OCI-LY1 (cell line): ENCODE data around the gene NUP50.

Source experiments
- H2AFZ ChIP-seq: fragments of 200-600 bp; sonication (generic), shearing (Covaris generic); 2 replicates; pipeline ENCODE4 v1.6.0; 2014; ENCODE audit warnings: antibody characterized with exemption, mild to moderate bottlenecking, low read length
- H3F3A ChIP-seq: fragments of 200-600 bp; sonication (generic), shearing (Covaris generic); 2 replicates; pipeline ENCODE4 v1.6.0; 2014; ENCODE audit warnings: mild to moderate bottlenecking, antibody characterized with exemption, low read length, moderate library complexity; ENCODE audit not compliant: insufficient read depth
- H3K27ac ChIP-seq: fragments of 200-600 bp; sonication (generic); 2 replicates; pipeline ENCODE4 v1.5.1; 2014; ENCODE audit warnings: low read length, mixed run types, mild to moderate bottlenecking, low read depth; ENCODE audit not compliant: poor library complexity, severe bottlenecking
- H3K27me3 ChIP-seq: fragments of 200-600 bp; sonication (generic); 2 replicates; pipeline ENCODE4 v1.6.0; 2014; ENCODE audit warnings: antibody characterized with exemption, mild to moderate bottlenecking, low read length, moderate library complexity; ENCODE audit not compliant: insufficient read depth
- H3K36me3 ChIP-seq: fragments of 200-600 bp; sonication (generic); 2 replicates; pipeline ENCODE4 v1.6.1; 2014; ENCODE audit warnings: mild to moderate bottlenecking, antibody characterized with exemption, low read length, moderate library complexity, mixed read lengths; ENCODE audit not compliant: insufficient read depth
- H3K4me1 ChIP-seq: fragments of 200-600 bp; sonication (generic); 2 replicates; pipeline ENCODE4 v1.5.1; 2014; ENCODE audit warnings: mild to moderate bottlenecking, low read length, moderate library complexity; ENCODE audit not compliant: insufficient read depth, severe bottlenecking
- H3K4me2 ChIP-seq: fragments of 200-600 bp; sonication (generic), shearing (Covaris generic); 2 replicates; pipeline ENCODE4 v1.6.1; 2014; ENCODE audit warnings: low read length
- H3K4me3 ChIP-seq: fragments of 200-600 bp; sonication (generic); 2 replicates; pipeline ENCODE4 v1.5.1; 2014; ENCODE audit warnings: low read length, low read depth, mild to moderate bottlenecking, mixed read lengths; ENCODE audit not compliant: poor library complexity, severe bottlenecking
- H3K79me2 ChIP-seq: fragments of 200-600 bp; shearing (Covaris generic); 2 replicates; pipeline ENCODE4 v1.6.1; 2016; ENCODE audit warnings: mixed run types, low read length, mixed read lengths; ENCODE audit not compliant: insufficient read depth
- H3K9ac ChIP-seq: fragments of 200-600 bp; sonication (generic), shearing (Covaris generic); 2 replicates; pipeline ENCODE4 v1.6.1; 2014; ENCODE audit warnings: mild to moderate bottlenecking, low read length, mixed read lengths
- H3K9me2 ChIP-seq: fragments of 200-600 bp; sonication (generic), shearing (Covaris generic); 2 replicates; pipeline ENCODE4 v1.6.1; 2014; ENCODE audit warnings: low read depth, mild to moderate bottlenecking, low read length, mixed read lengths
- H3K9me3 ChIP-seq: fragments of 200-600 bp; shearing (Covaris generic); 2 replicates; pipeline ENCODE4 v1.6.1; 2014; ENCODE audit warnings: low read length, mixed read lengths
- H4K20me1 ChIP-seq: fragments of 200-600 bp; sonication (generic), shearing (Covaris generic); 2 replicates; pipeline ENCODE4 v1.6.0; 2016; ENCODE audit warnings: mild to moderate bottlenecking, low read length; ENCODE audit not compliant: insufficient read depth
- EZH2 ChIP-seq: fragments of 200-600 bp; sonication (generic), shearing (Covaris generic); IDR thresholded peaks from 2 replicates; pipeline ENCODE4 v1.8.0; 2017; ENCODE audit warnings: borderline replicate concordance, mixed run types, mild to moderate bottlenecking, antibody characterized with exemption, low read length, moderate library complexity, mixed read lengths
- TF ChIP-seq, protein P1 (sequence below): fragments of 200-600 bp; sonication (generic), shearing (Covaris generic); IDR thresholded peaks from 2 replicates; pipeline ENCODE4 v1.5.1; 2017; ENCODE audit warnings: mild to moderate bottlenecking, antibody characterized with exemption, low read length, moderate library complexity, mixed read lengths

NUP50 gene

DNA sequence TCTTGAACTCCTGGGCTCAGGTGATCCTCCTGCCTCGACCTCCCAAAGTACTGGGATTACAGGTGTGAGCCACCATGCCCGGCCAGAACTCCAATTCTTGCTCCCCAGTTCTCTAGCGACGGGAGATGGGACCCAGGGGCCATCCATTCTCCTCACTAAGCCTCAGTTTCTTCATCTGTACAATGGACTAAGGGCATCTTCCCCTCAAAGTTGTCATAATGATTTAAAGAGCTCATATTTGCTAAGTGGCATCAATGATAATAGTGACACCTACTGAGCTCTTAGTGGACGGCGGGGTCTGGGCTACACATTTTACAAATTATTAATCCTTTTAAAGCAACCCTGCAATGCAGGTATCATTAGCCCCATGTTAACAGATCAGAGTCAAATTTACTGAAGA is 42.5 kb downstream of the NUP50 start:
- Histone ChIP-seq H3K36me3 (no peaks in the 10 kb centered on the region), H2AFZ (no peak overlapping the region), H3K4me1 (no peaks in the 10 kb centered on the region), H3F3A (no peaks in the 10 kb centered on the region), H3K4me2 (no peak overlapping the region), H4K20me1 (no peaks in the 10 kb centered on the region), H3K9ac (no peak overlapping the region), H3K27ac (no peak overlapping the region), H3K4me3 (no peak overlapping the region), H3K27me3 (no peaks in the 10 kb centered on the region), H3K9me2 (no peaks in the 10 kb centered on the region), H3K79me2 (no peaks in the 10 kb centered on the region), H3K9me3 (no peaks in the 10 kb centered on the region)
- no peak for TF ChIP-seq EZH2
- TF ChIP-seq, protein P1, sequence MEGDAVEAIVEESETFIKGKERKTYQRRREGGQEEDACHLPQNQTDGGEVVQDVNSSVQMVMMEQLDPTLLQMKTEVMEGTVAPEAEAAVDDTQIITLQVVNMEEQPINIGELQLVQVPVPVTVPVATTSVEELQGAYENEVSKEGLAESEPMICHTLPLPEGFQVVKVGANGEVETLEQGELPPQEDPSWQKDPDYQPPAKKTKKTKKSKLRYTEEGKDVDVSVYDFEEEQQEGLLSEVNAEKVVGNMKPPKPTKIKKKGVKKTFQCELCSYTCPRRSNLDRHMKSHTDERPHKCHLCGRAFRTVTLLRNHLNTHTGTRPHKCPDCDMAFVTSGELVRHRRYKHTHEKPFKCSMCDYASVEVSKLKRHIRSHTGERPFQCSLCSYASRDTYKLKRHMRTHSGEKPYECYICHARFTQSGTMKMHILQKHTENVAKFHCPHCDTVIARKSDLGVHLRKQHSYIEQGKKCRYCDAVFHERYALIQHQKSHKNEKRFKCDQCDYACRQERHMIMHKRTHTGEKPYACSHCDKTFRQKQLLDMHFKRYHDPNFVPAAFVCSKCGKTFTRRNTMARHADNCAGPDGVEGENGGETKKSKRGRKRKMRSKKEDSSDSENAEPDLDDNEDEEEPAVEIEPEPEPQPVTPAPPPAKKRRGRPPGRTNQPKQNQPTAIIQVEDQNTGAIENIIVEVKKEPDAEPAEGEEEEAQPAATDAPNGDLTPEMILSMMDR = no peak

DNA sequence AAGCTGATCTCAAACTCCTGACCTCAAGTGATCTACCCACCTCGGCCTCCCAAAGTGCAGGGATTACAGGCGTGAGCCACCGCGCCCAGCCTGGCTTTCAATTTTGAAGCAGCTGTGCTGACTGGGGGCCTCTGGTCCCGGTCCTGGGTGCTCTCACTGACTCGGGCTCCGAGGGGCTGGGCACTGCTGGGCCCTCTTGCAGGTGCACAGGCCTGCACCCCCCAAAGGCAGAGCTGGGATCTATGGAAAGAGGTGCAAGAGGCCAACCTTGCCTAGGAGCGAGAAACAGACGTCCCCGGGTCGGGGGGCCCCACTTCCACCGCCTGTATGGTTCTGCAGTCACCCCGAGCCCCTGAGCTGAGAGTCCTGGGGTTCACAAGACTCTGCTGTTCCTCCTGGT is 43.8 kb downstream of the NUP50 start:
- H3K9me3 ChIP-seq = no peaks in the 10 kb centered on the region
- H2AFZ ChIP-seq = no peak overlapping the region
- no peaks in the 10 kb centered on the region for H3F3A ChIP-seq
- H3K27me3 ChIP-seq = no peaks in the 10 kb centered on the region
- TF ChIP-seq EZH2 = no peak
- H3K27ac ChIP-seq = no peak overlapping the region
- no peaks in the 10 kb centered on the region for H4K20me1 ChIP-seq
- no peak overlapping the region for H3K4me2 ChIP-seq
- H3K36me3 ChIP-seq = no peaks in the 10 kb centered on the region
- H3K4me1 ChIP-seq = no peaks in the 10 kb centered on the region
- no peak overlapping the region for H3K9ac ChIP-seq
- H3K4me3 ChIP-seq = no peak overlapping the region
- no peaks in the 10 kb centered on the region for H3K9me2 ChIP-seq
- no peaks in the 10 kb centered on the region for H3K79me2 ChIP-seq

DNA sequence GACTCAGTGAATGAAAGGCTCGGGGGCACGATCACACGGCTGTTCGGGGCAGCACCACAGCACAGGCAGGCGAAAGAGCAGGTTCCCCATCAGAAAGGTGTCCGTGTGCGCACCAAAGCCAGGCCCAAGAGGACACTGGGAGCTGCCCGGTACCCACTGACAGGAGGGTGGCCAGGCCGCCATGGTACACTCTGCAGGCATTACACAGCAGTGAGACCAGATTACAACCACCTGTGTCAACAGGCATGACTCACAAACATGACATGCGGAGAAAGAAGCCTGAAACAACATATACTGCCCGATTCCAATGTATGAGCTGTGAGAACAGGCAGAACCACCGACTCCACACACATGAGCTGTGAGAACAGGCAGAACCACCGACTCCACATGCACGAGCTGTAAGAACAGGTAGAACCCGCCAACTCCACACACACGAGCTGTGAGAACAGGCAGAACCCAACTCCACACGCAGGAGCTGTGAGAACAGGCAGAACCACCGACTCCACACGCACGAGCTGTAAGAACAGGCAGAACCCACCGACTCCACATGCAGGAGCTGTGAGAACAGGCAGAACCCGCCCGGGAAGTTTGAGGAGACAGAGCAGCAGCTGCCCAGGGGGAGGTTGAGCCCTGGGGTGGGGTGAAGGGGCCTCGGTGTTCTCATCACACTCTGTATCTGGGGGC is 44.4 kb downstream of the NUP50 start:
- Histone ChIP-seq H3K9me2 (no peaks in the 10 kb centered on the region), H3K9me3 (no peaks in the 10 kb centered on the region), H3K4me2 (no peak overlapping the region), H3K9ac (no peak overlapping the region), H3F3A (no peaks in the 10 kb centered on the region), H3K79me2 (no peaks in the 10 kb centered on the region), H3K4me1 (no peaks in the 10 kb centered on the region), H3K4me3 (no peak overlapping the region), H2AFZ (no peak overlapping the region), H3K27me3 (no peaks in the 10 kb centered on the region; the same call in 1 of the 2 replicates), H4K20me1 (no peaks in the 10 kb centered on the region), H3K36me3 (no peaks in the 10 kb centered on the region), H3K27ac (no peak overlapping the region)
- TF ChIP-seq, protein P1 = no peak

DNA sequence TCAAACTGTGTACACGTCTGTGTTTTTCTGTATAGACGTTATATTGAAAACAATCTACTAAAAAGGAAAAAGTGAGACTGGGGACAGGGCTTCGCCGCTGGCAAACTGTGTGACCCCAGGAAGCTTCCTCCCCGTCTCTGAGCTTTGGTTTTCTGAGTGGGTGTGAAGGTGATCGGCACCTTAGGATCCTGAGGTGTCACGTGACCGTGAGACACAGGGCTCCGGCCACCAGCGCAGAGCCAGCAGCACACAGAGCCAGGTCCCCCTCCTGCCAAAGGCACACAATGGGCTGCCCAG is 44.9 kb downstream of the NUP50 start:
- no peak overlapping the region for H3K27ac ChIP-seq
- no peaks in the 10 kb centered on the region for H3F3A ChIP-seq
- H3K9ac ChIP-seq = no peak overlapping the region
- H3K36me3 ChIP-seq = no peaks in the 10 kb centered on the region
- no peaks in the 10 kb centered on the region; the same call in 1 of the 2 replicates for H3K27me3 ChIP-seq
- TF ChIP-seq EZH2 = no peak
- TF ChIP-seq, protein P1 = no peak
- H3K4me2 ChIP-seq = no peak overlapping the region
- no peak overlapping the region for H2AFZ ChIP-seq
- H3K9me3 ChIP-seq = no peaks in the 10 kb centered on the region
- H3K9me2 ChIP-seq = no peaks in the 10 kb centered on the region
- H4K20me1 ChIP-seq = no peaks in the 10 kb centered on the region
- H3K4me1 ChIP-seq = no peaks in the 10 kb centered on the region
- H3K4me3 ChIP-seq = no peak overlapping the region
- no peaks in the 10 kb centered on the region for H3K79me2 ChIP-seq
